Heart left ventricle (tissue), 16 donors: ENCODE results near the gene EPDR1. TPM values are rescaled to one million over a fixed set of nuclear protein-coding genes. Genes with fewer than 3 reads are reported as not detected.
A peak's percentile ranks its signal among the peaks of the same experiment; 100 is the strongest.

ENCODE experiments used
- ATAC-seq, 4 donors: fragments of 200-7000 bp; cut with Tn5 transposase; one replicate each; pipeline ENCODE4 v1.9.1; 2020 to 2022; ENCODE audit warnings: moderate library complexity in 4 of 4, mild to moderate bottlenecking in 3 of 4, moderate number of reproducible peaks in 1 of 4
- DNase-seq, 5 donors: peaks; one replicate each; pipeline ENCODE4 v3.0.0-alpha.2; 2020
- H3K27ac ChIP-seq, 12 donors: fragments of 200-600 bp; sonication (generic) in 4 of 12; one replicate each; pipeline versions ENCODE4 v1.5.0 to v1.8.0; 2016 to 2022; ENCODE audit warnings: mild to moderate bottlenecking in 2 of 12
- H3K27me3 ChIP-seq, 9 donors: fragments of 200-600 bp; sonication (generic) in 2 of 9; one replicate each; pipeline versions ENCODE4 v1.5.1 to v1.8.0; 2016 to 2022; ENCODE audit warnings: mild to moderate bottlenecking in 3 of 9
- H3K36me3 ChIP-seq, 9 donors: fragments of 200-600 bp; sonication (generic) in 2 of 9; one replicate each; pipeline versions ENCODE4 v1.5.0 to v1.8.0; 2018 to 2022; ENCODE audit warnings: mild to moderate bottlenecking in 2 of 9
- H3K4me1 ChIP-seq, 12 donors: fragments of 200-600 bp; sonication (generic) in 4 of 12; one replicate each; pipeline versions ENCODE4 v1.5.0 to v1.8.0; 2016 to 2022; ENCODE audit warnings: mild to moderate bottlenecking in 3 of 12
- H3K4me3 ChIP-seq, 12 donors: fragments of 200-600 bp; sonication (generic) in 4 of 12; one replicate each; pipeline versions ENCODE4 v1.5.0 to v1.8.0; 2017 to 2022; ENCODE audit warnings: mild to moderate bottlenecking in 9 of 12, moderate library complexity in 4 of 12
- H3K9me3 ChIP-seq, 12 donors: fragments of 200-600 bp; sonication (generic) in 4 of 12; one replicate each; pipeline versions ENCODE4 v1.5.0 to v1.8.0; 2016 to 2022; ENCODE audit warnings: mild to moderate bottlenecking in 1 of 12
- POLR2A ChIP-seq, 2 donors: fragments of 450-650 bp; IDR thresholded peaks; one replicate each; pipeline ENCODE4 v1.6.1; 2017; ENCODE audit warnings: antibody characterized with exemption in 2 of 2, mild to moderate bottlenecking in 2 of 2, moderate library complexity in 2 of 2
- WGBS, 4 donors: extraction: QIAGEN DNeasy Blood & Tissue Kit in 2 of 4; methylation state at CpG; one replicate each; pipeline versions ENCODE4 v1.1.5 to v1.1.7; 2013 to 2018; 5-methylcytosine and 5-hydroxymethylcytosine counted together
- intact Hi-C, 10 donors: fragments of 100-400 bp; cut with DNase I; formaldehyde crosslinking; loops; one replicate each; pipeline versions ENCODE4 v1.11.1 to v1.14.2; 2022
- polyA plus RNA-seq, 2 donors: library from polyadenylated mRNA; stranded (reverse); fragments of 200-250 nt; gene quantifications; one replicate each; pipeline ENCODE4 v1.2.3, GENCODE V29; 2013
- total RNA-seq, 9 donors: library from RNA; depleted of rRNA in 2 of 9; stranded (reverse); fragments of >200 nt in 2 of 9; fragmentation: NEBNext Ultra II Directional in 3 of 9; extraction: Animal tissue kit (Norgen Biotek cat#: 25700) in 3 of 9; gene quantifications; one replicate each; pipeline versions ENCODE4 v1.1.0 to v1.2.4, GENCODE V29; 2016 to 2023
- TF ChIP-seq, protein P1 (sequence below), 12 donors: fragments of 200-600 bp; sonication (generic) in 4 of 12; IDR thresholded peaks; one replicate each; pipeline versions ENCODE4 v1.5.0 to v1.8.0; 2018 to 2022; ENCODE audit warnings: antibody characterized with exemption in 12 of 12, mild to moderate bottlenecking in 5 of 12
- donor health status: ischemic (EF 13 %, LVEDD 7.1; RV severe dilation, severe dysfunction).
- donor health status: healthy with polysubstance abuse.
- donor health status: DM: no; HTN: yes; CAD: no.
- donor health status: DM: no; HTN: no; CAD: no.
- donor health status: ischemic (EF 25% LVEDD 6.9; RV normal size, moderate dysfunction).
- donor health status: ischemic (EF 25% LVEDD 5.7; RV mildly dilated, moderate dysfunction).
- donor health status: healthy.
- donor health status: DM: yes; HTN: yes; CAD: no.
- donor health status: ischemic (EF 35%, LVEDD 5.7; RV mildly dilated, moderate dysfunction).
- donor health status: nonischemic (EF 11% LVEDD 7.7; RV severe dilation, severe dysfunction).
- donor health status: DM: yes; HTN: yes; CAD: no.
- donor health status: PGD.
- donor health status: ischemic (EF 29% LVEDD 5.4; RV normal size, mild dysfunction).
- donor health status: nonischemic (EF 23%, LVEDD 6.1; RV moderate dilation, normal function).

EPDR1 gene
- total and polyA plus RNA-seq, 11 donors, result 10.5 to 73.0 (median 37.2) TPM

- ATAC-seq (peak in 2 of 4 donors; percentile 33 to 73), DNase-seq (no peak)
- Histone ChIP-seq H3K9me3 (peaks cover 0 to 6% (median 0%) of the 10 kb centered on the region in 12 donors), H3K27me3 (no peaks in the 10 kb centered on the region), H3K4me1 (peaks cover 0 to 17% (median 6%) of the 10 kb centered on the region in 12 donors), H3K4me3 (no peak overlapping the region), H3K36me3 (no peaks in the 10 kb centered on the region), H3K27ac (peak overlapping the region in 3 of 12 donors; percentile 11 to 61 (median 13))
- intact Hi-C loops, result no loop called here
- WGBS, 4 donors, result 53 to 67% (median 60%) methylated on average over 3 of the region's 3 CpGs
- TF ChIP-seq POLR2A (IDR thresholded peaks at IDR 0.05), result no peak
- TF ChIP-seq, protein P1, sequence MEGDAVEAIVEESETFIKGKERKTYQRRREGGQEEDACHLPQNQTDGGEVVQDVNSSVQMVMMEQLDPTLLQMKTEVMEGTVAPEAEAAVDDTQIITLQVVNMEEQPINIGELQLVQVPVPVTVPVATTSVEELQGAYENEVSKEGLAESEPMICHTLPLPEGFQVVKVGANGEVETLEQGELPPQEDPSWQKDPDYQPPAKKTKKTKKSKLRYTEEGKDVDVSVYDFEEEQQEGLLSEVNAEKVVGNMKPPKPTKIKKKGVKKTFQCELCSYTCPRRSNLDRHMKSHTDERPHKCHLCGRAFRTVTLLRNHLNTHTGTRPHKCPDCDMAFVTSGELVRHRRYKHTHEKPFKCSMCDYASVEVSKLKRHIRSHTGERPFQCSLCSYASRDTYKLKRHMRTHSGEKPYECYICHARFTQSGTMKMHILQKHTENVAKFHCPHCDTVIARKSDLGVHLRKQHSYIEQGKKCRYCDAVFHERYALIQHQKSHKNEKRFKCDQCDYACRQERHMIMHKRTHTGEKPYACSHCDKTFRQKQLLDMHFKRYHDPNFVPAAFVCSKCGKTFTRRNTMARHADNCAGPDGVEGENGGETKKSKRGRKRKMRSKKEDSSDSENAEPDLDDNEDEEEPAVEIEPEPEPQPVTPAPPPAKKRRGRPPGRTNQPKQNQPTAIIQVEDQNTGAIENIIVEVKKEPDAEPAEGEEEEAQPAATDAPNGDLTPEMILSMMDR (IDR thresholded peaks at IDR 0.05), result no peak
Measured at GRCh38 chr7:37999673-38000072, 79.2 kb downstream of the EPDR1 start.

DNA sequence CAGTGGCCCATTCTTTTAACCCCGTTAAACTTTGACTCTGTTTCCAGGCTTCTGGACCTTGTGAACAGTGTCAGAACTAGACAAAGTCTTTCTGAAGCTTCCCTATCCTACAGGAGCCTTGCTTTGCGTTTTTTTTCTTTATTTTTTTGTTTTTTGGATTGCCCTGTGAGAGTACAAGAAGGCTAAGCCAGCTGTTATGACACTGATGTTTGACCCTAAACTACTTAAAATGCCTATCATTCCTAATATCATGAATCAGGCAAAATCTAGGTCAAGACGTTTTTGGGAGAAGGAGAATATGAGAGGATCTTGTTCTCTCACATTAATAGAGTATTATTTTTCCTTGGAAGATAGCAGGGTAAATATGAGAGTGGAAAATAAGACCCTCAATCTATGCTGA lies 79.8 kb downstream of the EPDR1 start:
- H3K27me3 ChIP-seq, result no peaks in the 10 kb centered on the region
- H3K27ac ChIP-seq, result peak overlapping the region in 3 of 12 donors; percentile 13 to 61 (median 15)
- H3K4me1 ChIP-seq, result peaks cover 0 to 17% (median 6%) of the 10 kb centered on the region in 12 donors
- H3K4me3 ChIP-seq, result no peak overlapping the region
- WGBS, 4 donors, result 29 to 48% (median 31%) methylated on average over 3 of the region's 3 CpGs
- intact Hi-C loops, result no loop called here
- H3K9me3 ChIP-seq, result peaks cover 0 to 6% (median 0%) of the 10 kb centered on the region in 12 donors
- DNase-seq (no peak), ATAC-seq (peak in 1 of 4 donors; percentile 77)
- TF ChIP-seq POLR2A (IDR thresholded peaks at IDR 0.05), result no peak
- TF ChIP-seq, protein P1 (IDR thresholded peaks at IDR 0.05), result no peak
- H3K36me3 ChIP-seq, result no peaks in the 10 kb centered on the region

Other genes with a start within 250 kb of the EPDR1 start
- gene GPR141, start 236.9 kb upstream of the EPDR1 start, total RNA-seq, result 1 to 10 TPM in 2 of 9 donors, under 1 TPM in 5, not detected in 2; 0.38 to 5.2 (median 0.54) TPM
- under 1 TPM in 1 of 2 donors, not detected in 1; 0.11 TPM for gene GPR141, start 236.9 kb upstream of the EPDR1 start, polyA plus RNA-seq
- under 1 TPM in 2 of 9 donors, not detected in 7; 0.36 to 0.91 TPM for gene NME8, start 72.0 kb upstream of the EPDR1 start, total RNA-seq
- not detected for gene NME8, start 72.0 kb upstream of the EPDR1 start, polyA plus RNA-seq
- gene SFRP4, start 3.8 kb upstream of the EPDR1 start, total RNA-seq, result 10 to 100 TPM in 2 of 9 donors, 1 to 10 TPM in 3, under 1 TPM in 4; 0.35 to 21.3 (median 2.0) TPM
- gene SFRP4, start 3.8 kb upstream of the EPDR1 start, polyA plus RNA-seq, result under 1 TPM; 0.10 to 0.65 TPM